ENCODE data around the gene TAF10. TPM values are rescaled to one million over a fixed set of nuclear protein-coding genes. Genes with fewer than 3 reads are reported as not detected.

TAF10 gene
- total and polyA plus RNA-seq, 8 donors, result 53.5 to 116 (median 86.8) TPM

DNA sequence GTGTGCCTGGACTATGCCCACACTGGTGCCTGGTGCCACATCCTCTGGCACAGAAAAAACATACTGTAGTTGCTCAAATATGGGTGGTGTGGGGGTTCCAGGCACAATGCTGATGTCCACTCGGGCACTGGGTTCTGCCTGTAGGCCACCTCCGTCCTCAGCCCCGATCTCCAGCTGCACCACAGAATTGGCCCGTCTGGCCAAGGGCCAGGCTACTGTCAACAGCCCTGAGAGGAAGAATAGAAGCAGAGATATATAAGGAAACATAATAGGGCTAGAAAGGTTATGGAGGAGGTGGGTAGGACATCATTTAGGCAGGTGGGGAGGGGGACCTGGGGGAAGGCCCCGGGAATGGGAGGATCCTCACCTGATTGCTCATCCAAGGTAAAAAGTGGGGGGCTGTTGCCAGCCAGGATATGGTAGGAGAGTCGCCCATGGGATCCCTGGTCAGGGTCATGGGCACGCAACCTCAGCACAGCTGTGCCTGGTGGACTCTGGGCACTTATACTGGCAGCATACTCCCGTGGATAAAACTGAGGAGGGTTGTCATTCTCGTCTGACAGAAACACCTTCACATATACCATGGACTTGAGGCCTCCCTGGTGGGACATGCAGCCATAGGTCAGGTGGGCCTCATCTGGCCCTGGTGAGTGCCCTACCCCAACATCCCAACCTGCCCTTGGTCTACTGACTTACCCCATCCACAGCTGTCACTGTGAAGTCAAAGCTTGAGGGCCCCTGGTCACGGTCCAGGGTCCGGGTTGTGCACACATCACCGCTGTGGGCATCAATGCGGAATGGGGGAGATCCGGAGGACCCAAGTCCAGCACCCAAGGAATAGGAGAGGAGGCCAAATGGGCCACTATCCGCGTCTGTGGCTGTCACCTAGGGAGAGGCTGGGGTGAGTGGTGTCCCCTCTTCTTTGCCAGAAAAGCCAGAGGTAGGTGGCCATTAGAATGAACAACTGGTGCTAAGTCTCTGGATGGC, 21.7 kb upstream of the TAF10 start:
- H3K4me3 ChIP-seq, result no peak overlapping the region
- no peaks in the 10 kb centered on the region for H3K27me3 ChIP-seq
- FAIRE-seq (no peak), ATAC-seq (no peak), DNase-seq (peak in 1 of 6 donors; percentile 19)
- H3K27ac ChIP-seq, result peak overlapping the region in 2 of 4 donors; percentile 42 to 67
- intact Hi-C loops (cut with DNase I), result no loop called here
- no peaks in the 10 kb centered on the region for H3K9me3 ChIP-seq
- peaks cover 0 to 21% (median 18%) of the 10 kb centered on the region in 3 donors for H3K4me1 ChIP-seq
- TF ChIP-seq, protein P1, sequence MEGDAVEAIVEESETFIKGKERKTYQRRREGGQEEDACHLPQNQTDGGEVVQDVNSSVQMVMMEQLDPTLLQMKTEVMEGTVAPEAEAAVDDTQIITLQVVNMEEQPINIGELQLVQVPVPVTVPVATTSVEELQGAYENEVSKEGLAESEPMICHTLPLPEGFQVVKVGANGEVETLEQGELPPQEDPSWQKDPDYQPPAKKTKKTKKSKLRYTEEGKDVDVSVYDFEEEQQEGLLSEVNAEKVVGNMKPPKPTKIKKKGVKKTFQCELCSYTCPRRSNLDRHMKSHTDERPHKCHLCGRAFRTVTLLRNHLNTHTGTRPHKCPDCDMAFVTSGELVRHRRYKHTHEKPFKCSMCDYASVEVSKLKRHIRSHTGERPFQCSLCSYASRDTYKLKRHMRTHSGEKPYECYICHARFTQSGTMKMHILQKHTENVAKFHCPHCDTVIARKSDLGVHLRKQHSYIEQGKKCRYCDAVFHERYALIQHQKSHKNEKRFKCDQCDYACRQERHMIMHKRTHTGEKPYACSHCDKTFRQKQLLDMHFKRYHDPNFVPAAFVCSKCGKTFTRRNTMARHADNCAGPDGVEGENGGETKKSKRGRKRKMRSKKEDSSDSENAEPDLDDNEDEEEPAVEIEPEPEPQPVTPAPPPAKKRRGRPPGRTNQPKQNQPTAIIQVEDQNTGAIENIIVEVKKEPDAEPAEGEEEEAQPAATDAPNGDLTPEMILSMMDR (IDR thresholded peaks at IDR 0.05), result no peak
- no peaks in the 10 kb centered on the region for H3K36me3 ChIP-seq
- WGBS, 2 donors, result 90% methylated on average over 16 of the region's 16 CpGs

DNA sequence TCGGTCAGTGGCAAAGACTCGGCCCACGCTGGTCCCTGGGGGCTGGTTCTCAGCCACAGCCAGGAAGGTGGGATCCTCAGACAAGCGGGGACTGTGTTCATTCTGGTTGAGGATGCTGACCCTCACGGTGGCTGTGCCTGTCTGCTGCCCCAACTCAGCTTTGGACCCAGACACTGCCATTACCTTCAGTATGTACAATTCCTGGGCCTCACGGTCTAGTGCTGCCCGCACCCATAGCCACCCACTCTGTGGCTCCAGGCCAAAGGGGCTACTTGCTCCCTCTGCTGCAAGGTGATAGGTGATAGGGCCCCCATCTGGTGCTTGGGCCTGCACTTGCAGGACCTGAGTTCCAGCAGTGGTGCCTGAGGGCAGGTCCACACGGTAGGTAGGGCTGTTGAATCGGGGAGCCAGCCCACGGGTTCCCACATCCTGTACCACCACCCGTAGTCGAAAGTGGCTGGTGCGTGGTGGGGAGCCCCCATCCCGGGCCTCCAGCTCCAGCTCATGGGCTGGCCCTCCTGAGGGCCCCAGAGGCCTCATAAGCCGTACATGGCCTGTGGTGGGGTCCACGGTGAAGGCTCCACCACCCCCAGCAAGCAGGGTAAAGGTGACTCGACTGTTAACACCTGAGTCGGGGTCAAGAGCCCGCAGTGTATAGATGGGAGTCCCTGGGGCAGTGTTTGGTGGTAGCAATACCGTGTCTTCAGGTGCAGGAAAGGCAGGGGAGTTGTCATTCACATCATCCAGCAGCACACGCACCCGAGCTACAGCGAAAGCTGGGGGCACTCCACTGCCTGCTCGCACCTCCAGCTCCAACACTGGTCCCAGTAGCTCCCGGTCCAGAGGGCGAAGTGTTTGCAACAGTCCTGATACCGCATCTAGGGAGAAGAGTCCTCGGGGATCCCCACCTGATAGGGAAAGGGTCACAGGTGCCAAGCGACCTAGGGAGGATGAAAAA, 20.4 kb upstream of the TAF10 start:
- DNase-seq, result peak in 1 of 6 donors; percentile 52
- Histone ChIP-seq H3K9me3 (no peaks in the 10 kb centered on the region), H3K27ac (no peak overlapping the region), H3K4me3 (no peak overlapping the region), H3K4me1 (peaks cover 0 to 11% (median 8%) of the 10 kb centered on the region in 3 donors), H3K27me3 (no peaks in the 10 kb centered on the region), H3K36me3 (no peaks in the 10 kb centered on the region)
- no peak for ATAC-seq
- TF ChIP-seq, protein P1 (IDR thresholded peaks at IDR 0.05), result no peak
- 94 to 95% methylated on average over 29 of the region's 29 CpGs for WGBS, 2 donors
- intact Hi-C loops (cut with DNase I), result no loop called here
- FAIRE-seq, result no peak

DNA sequence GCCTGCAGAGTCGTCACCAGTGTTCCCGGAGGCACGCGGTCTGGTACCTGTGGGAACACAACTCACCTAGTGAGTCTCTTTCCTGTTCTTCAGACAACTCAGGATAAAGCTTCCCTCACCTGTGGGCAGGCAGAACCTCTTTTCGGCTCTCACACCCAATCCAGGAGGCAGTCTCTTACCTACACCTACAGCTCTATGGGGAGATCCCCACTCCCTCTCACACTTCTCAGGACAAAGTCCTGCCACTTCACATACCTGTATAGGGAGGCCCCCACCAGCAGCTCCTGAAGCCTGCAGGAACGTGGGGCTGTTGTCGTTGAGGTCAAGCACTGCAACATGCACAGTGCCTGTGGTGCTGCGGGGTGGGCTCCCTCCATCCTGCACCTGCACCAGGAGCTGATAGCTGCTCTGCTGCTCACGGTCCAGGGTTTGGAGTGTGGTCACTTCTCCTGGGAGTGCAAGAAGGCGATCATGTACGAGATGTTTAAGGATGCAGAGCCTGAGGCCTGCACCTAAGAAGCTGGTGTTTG, 19.4 kb upstream of the TAF10 start:
- Histone ChIP-seq H3K36me3 (no peaks in the 10 kb centered on the region), H3K27me3 (no peaks in the 10 kb centered on the region), H3K9me3 (no peaks in the 10 kb centered on the region), H3K27ac (no peak overlapping the region), H3K4me1 (peaks cover 0 to 11% (median 8%) of the 10 kb centered on the region in 3 donors), H3K4me3 (no peak overlapping the region)
- DNase-seq, result no peak
- ATAC-seq, result no peak
- intact Hi-C loops (cut with DNase I), result no loop called here
- 92 to 98% methylated on average over 11 of the region's 11 CpGs for WGBS, 2 donors
- FAIRE-seq, result no peak
- TF ChIP-seq, protein P1 (IDR thresholded peaks at IDR 0.05), result no peak

DNA sequence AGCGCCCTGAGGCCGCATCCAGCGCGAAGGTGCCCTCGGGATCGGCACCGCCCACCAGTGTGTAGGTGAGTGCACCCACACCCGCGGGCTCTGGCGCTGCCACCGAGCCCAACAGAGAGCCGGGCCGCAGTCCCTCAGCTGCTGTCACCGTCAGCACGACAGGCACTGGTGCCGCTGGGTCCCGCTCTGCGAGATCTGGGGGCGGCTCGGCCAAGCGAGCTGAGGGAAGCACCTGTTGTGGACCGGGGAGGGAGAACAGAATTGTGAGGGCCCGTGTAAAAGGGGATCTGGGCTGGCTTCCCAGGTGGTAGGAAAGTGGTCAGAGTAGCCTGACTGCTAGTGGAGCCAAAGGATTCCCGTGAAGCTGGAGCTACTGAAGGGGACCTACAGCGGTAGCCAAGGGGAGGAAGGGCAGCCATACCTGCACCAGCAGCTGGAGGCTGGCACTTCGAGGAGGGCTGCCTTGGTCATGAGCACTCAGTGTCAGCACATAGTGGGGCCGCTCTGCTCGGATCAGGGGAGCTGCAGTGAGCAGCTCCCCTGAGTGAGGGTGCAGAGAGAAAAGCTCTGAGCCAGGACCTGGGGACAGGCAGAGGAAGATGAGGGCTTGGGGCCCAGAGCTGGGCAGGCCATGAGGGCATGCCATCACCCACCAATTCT, 18.7 kb upstream of the TAF10 start:
- no peaks in the 10 kb centered on the region for H3K27me3 ChIP-seq
- peak; percentile 3 to 36 (median 14) for ATAC-seq
- no peaks in the 10 kb centered on the region for H3K9me3 ChIP-seq
- 31 to 48% methylated on average over 28 of the region's 28 CpGs for WGBS, 2 donors
- H3K27ac ChIP-seq, result no peak overlapping the region
- H3K4me1 ChIP-seq, result peaks cover 0 to 7% (median 5%) of the 10 kb centered on the region in 3 donors
- peak overlapping the region; percentile 9 to 52 (median 22) for H3K4me3 ChIP-seq
- FAIRE-seq, result no peak
- intact Hi-C loops (cut with DNase I), result no loop called here
- H3K36me3 ChIP-seq, result no peaks in the 10 kb centered on the region
- DNase-seq, result peak in 3 of 6 donors; percentile 11 to 64 (median 40)
- TF ChIP-seq, protein P1 (IDR thresholded peaks at IDR 0.05), result no peak
